Sciatic nerve (tissue), 2 donors: Measurements from ENCODE around the gene FOXA2. TPM values are rescaled to one million over a fixed set of nuclear protein-coding genes. Genes with fewer than 3 reads are reported as not detected.
"Not testable (repeated sequence)": the region's sequence is repeated elsewhere in the genome, so short reads cannot be mapped to it uniquely, and the experiment has no call there.

ENCODE experiments used
- ATAC-seq: fragments of 200-7000 bp; cut with Tn5 transposase; one replicate; pipeline ENCODE4 v1.9.1; 2020; ENCODE audit warnings: mild to moderate bottlenecking, moderate library complexity
- DNase-seq: peaks from one replicate; pipeline ENCODE4 v3.0.0-alpha.2; 2020; ENCODE audit warnings: low spot score
- intact Hi-C: fragments of 100-400 bp; cut with DNase I; formaldehyde crosslinking; loops from one replicate; pipeline ENCODE4 v1.14.2; 2022
- total RNA-seq: library from RNA; stranded (reverse); fragmentation: NEBNext Ultra II Directional; extraction: Animal tissue kit (Norgen Biotek cat#: 25700); gene quantifications from one replicate; pipeline ENCODE4 v1.2.1, GENCODE V29; 2021
- donor health status: DM: no; HTN: no; CAD: no.
- donor health status: DM: no; HTN: no; CAD: no.

Gene FOXA2
- total RNA-seq, 1 donor from 2014 or later = not detected

- DNase-seq, intact Hi-C loops, ATAC-seq: not testable (repeated sequence)
Observed at GRCh38 chr20:22550514-22550913, 33.9 kb downstream of the FOXA2 start.

GRCh38 chr20:22548040-22548439, 36.3 kb downstream of the FOXA2 start:
- no peak for ATAC-seq
- DNase-seq = no peak
- intact Hi-C loops = no loop called here

GRCh38 chr20:22546344-22546743, 38.0 kb downstream of the FOXA2 start:
- ATAC-seq (no peak), DNase-seq (no peak)
- intact Hi-C loops = no loop called here

GRCh38 chr20:22545045-22545444, 39.3 kb downstream of the FOXA2 start:
- no peak for ATAC-seq
- intact Hi-C loops = no loop called here
- no peak for DNase-seq

- no peak for ATAC-seq
Observed at GRCh38 chr20:22544462-22544861, 39.9 kb downstream of the FOXA2 start.

GRCh38 chr20:22542427-22542826, 41.9 kb downstream of the FOXA2 start:
- no peak for ATAC-seq
- DNase-seq = no peak
- intact Hi-C loops = no loop called here

More at GRCh38 chr20:22544462-22544861, 39.9 kb downstream of the FOXA2 start:
- DNase-seq = no peak
- intact Hi-C loops = no loop called here

- intact Hi-C loops = no loop called here
- DNase-seq (no peak), ATAC-seq (no peak)
Observed at GRCh38 chr20:22540832-22541231, 43.5 kb downstream of the FOXA2 start.

- no peak for ATAC-seq
- DNase-seq = no peak
- intact Hi-C loops = no loop called here
Observed at GRCh38 chr20:22536956-22537756, 47.2 kb downstream of the FOXA2 start.

GRCh38 chr20:22536141-22536828, 48.1 kb downstream of the FOXA2 start:
- DNase-seq (no peak), ATAC-seq (no peak)
- intact Hi-C loops = no loop called here

- DNase-seq (no peak), ATAC-seq (no peak)
- intact Hi-C loops = no loop called here
Observed at GRCh38 chr20:22535483-22535882, 48.9 kb downstream of the FOXA2 start.

- ATAC-seq (no peak), DNase-seq (no peak)
- intact Hi-C loops = no loop called here
Observed at GRCh38 chr20:22533823-22534751, 50.3 kb downstream of the FOXA2 start.

GRCh38 chr20:22532598-22532997, 51.8 kb downstream of the FOXA2 start:
- no peak for ATAC-seq
- DNase-seq = no peak
- intact Hi-C loops = no loop called here

- no peak for ATAC-seq
- intact Hi-C loops = no loop called here
Observed at GRCh38 chr20:22531756-22532155, 52.6 kb downstream of the FOXA2 start.

GRCh38 chr20:22531056-22531615, 53.2 kb downstream of the FOXA2 start:
- DNase-seq = no peak
- no peak for ATAC-seq
- intact Hi-C loops = no loop called here

More at GRCh38 chr20:22531756-22532155, 52.6 kb downstream of the FOXA2 start:
- no peak for DNase-seq
